HG03469 (cell line): Measurements from ENCODE around the gene ETV3L.

Source experiments
- ATAC-seq: cut with Tn5 transposase; IDR thresholded peaks from one replicate; pipeline ENCODE4 v1.9.1; 2021; ENCODE audit warnings: mild to moderate bottlenecking, moderate library complexity, moderate number of reproducible peaks; ENCODE audit not compliant: unreplicated experiment

The ETV3L gene

DNA sequence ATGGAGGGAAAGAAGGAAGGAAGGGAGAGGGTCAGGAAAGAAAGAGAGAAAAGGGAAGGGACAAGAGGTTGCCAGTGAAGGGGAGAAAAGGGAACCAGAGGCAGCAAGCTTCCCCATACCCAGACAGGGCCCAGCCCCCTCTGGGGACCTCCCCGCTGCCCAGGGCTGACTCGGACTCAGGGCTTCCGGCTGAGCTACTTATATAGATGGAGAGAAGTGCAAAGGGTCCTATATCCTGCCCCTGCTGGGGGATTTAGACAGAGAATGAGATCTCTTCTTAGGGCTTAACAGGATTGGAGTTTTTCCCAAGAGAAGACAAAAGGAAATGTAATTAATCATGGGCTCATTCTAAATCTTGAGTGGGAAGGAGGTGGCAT, at the start of gene ETV3L:
Gene ETV3L, minus strand, starts transcription at position 176 of the 377 bp plus-strand sequence. CDS start 285 bp downstream, outside the sequence.
- no peak for ATAC-seq

DNA sequence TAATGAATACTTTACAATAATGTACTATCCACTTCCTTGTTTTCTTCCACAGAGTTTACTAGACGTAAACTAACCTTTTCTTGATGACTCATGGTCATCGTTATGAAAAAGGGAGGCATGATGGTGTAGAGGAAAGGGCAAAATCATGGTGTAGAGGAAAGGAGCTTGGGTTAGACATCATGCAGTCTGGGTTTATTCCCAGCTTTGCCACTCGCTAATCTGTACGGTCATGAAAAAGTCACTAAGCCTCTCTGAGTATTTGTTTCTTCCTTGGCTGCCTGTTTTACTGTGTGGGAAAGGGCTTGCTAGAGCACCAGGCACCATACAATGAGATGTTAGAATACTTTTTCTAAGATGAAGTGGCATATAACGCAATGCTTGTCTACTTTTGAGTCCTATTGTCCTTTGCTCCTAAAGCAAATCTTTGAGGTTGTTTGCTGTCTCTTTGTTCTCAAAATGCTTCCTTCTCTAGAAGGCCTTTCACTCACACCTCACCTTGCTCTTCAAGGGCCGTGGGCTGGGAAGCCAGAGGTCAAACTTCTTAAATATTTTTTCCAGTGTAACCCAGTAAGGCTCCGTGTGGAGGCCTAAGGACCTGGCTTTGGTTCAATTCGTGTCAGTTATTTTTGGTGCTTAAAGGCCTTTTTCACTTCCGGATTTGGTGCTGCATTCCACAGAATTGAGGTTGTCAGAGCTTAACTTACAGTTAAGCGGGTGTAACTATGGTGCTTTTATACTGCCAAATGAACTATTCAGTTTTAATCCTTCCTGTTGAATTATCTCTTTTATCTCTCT, 48.5 kb upstream of the ETV3L start:
- no peak for ATAC-seq

- ATAC-seq, result no peak
Observed at GRCh38 chr1:157147037-157147436, 47.4 kb upstream of the ETV3L start.

DNA sequence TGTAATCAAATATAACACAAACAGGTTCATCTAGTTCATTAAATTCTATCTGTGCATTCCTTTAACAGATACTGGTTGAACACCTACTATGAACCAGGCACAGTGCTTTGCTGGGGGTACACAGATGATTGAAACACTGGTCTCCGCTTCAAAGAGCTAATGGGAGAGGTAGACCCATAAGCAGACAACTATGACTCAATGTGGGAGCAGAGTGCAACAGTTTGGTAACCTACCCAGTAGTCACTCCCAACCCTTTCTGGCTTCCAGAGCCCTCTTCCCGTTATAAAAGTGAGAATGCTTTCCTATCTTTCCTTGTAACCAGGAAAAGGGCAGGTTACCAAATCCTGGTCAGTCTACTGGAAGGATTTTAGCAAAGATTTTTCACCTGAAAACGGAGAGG, 46.6 kb upstream of the ETV3L start:
- no peak for ATAC-seq

GRCh38 chr1:157145076-157145475, 45.5 kb upstream of the ETV3L start:
- ATAC-seq, result no peak

DNA sequence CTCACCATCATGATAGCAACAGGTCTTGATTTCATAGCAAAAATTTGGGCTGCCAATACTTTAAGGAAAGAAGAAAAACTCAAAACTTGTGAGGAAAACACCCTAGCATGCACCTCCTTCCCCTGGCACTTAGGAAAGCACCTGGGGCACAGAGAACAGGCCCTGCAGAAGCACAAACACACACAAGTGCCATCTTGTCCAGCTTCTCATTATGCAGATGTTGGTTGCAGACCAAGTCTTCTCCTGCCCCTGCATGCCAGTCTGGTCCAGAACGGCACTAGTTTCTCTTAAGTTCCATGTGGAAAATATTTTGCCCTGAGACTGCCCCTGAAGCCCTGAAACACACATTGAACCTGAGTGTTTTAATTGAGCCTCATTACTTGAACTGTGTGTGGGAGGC, 44.9 kb upstream of the ETV3L start:
- ATAC-seq, result no peak

DNA sequence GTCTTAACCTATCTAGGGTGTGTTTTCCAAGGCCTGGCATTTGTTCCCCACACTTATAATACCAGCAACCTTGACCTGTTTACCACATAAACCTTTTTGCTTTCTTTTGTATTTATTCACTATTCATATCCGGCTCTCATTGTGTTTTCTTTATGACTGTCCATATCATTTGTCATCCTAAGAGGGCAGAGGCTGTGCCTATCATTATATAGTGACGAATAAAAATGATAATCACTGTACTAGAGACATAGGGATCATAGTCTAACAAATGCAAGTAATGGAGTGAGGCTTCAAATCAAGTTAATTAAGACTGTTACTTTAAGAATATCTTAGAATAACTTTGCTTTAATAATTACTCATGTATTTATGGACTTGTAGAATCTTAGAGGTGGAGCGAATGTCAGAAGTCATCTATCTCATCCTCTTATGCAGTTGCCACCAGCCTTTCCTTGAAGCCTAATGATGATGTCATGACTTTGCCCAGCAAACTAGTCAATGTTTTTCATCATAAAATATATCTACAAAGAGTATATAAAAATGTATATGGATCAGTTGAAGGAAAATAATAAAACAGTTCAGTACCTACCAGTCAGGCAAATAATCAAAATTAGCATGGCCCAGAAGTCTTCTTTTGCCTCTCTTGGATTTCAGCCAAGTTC, 43.3 kb upstream of the ETV3L start:
- ATAC-seq, result no peak

DNA sequence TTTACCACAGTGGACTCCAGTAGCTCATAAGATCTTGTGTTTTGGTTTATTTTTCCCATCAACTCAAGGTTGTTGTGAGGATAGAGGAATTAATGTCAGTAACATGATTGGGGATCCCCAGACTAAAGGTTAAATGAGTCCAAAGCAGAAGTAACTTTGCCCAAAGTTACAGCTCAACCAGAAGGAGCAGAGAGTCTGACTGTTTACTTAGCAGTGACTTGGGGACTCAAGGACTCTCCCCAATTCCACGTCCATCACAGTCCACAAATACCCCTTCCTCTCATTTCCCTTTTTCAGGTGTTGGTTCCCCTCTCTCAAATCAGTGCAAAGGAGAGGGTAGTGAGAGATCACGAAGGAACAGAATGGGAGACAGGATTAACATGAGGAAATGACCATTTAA, 42.6 kb upstream of the ETV3L start:
- no peak for ATAC-seq

- no peak for ATAC-seq
Observed at GRCh38 chr1:157141212-157141855, 41.7 kb upstream of the ETV3L start.

GRCh38 chr1:157140063-157140588, 40.5 kb upstream of the ETV3L start:
- ATAC-seq, result no peak

- no peak for ATAC-seq
Observed at GRCh38 chr1:157139052-157139715, 39.6 kb upstream of the ETV3L start.

- peak; percentile 71 for ATAC-seq
Observed at GRCh38 chr1:157138220-157139051, 38.8 kb upstream of the ETV3L start, which contains the start of gene ETV3. Gene ETV3, minus strand, starts transcription at chr1:157138395. Its CDS starts 2,043 bp downstream, at chr1:157136352.

- no peak for ATAC-seq
Observed at GRCh38 chr1:157137408-157138219, 38.0 kb upstream of the ETV3L start.

GRCh38 chr1:157137046-157137407, 37.4 kb upstream of the ETV3L start:
- no peak for ATAC-seq

DNA sequence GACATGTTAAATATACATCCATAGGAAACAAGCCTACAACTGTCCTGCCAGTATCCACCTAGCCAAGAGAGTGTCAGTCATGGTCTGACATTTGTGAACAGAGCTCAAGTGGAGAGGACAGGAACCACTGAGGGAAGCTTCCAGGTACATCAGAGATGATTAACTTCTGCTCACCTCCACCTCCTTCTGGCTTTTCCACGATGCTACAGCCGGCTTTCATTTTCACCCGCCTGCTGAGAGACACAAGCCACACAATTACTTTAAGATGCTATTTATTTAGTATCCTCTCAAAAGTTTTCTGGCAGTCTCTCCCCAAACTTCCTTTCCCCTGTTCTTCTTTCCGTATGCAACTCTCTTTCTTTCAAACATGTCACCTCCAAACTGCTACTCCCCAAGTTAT, 36.5 kb upstream of the ETV3L start:
- no peak for ATAC-seq

DNA sequence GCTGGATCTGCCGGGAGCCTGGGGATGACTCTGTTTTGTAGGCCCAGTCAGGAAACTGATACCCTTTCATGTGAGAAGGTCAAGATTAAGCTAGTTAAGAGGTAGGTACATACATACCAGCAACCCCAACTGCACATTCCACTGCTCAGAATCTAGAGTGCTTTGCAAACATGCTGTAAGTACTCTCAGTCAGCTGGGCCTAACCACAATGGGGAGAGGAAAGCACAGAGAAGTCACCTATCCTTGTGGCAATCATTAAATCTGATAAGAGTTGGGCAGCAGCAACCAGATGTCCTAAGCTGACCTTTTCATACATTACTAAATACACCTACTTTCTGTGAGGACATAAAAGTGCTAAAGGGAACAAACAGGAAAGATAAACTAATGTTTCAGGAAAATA, 36.0 kb upstream of the ETV3L start:
- ATAC-seq, result no peak

DNA sequence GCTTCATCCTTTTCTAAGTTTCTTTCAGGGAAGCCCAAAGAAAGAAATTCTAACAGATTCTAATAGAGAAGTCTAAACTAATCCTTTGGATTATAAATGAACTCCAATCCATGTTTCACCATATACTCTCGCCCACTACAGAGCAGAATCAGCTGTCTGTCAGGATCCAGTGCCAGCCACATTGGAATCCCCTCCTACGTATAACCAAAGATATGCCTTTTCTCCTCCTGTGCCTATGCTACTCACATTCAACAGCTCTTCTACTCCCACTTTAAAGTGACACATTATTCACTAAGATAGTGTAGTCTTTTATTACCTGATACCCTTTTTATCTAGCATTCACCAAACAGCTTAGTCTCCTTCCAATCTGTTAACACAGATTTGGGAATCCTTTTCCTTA, 35.5 kb upstream of the ETV3L start:
- ATAC-seq, result no peak

GRCh38 chr1:157134442-157134841, 34.8 kb upstream of the ETV3L start:
- ATAC-seq, result no peak

- ATAC-seq, result no peak
Observed at GRCh38 chr1:157133426-157133825, 33.8 kb upstream of the ETV3L start.
